Nephron (organoid): ENCODE measurements around the gene ZNF135.

Source experiments
- H3K27ac Mint-ChIP-seq, 3 experiments: 2 replicates each; pipeline ENCODE4 v1.8.0; 2020; ENCODE audit warnings: mixed read lengths in 3 of 3, mild to moderate bottlenecking in 2 of 3, moderate library complexity in 1 of 3
- H3K27me3 Mint-ChIP-seq: 2 replicates; pipeline ENCODE4 v1.8.0; 2021; ENCODE audit warnings: low read depth, mild to moderate bottlenecking, moderate library complexity, mixed read lengths
- H3K36me3 Mint-ChIP-seq: 2 replicates; pipeline ENCODE4 v1.8.0; 2020; ENCODE audit warnings: low read depth, mixed read lengths
- H3K4me1 Mint-ChIP-seq: 2 replicates; pipeline ENCODE4 v1.8.0; 2020; ENCODE audit warnings: mixed read lengths
- H3K4me3 Mint-ChIP-seq, 3 experiments: 2 replicates each; pipeline ENCODE4 v1.8.0; 2020; ENCODE audit warnings: mild to moderate bottlenecking in 3 of 3, mixed read lengths in 3 of 3, moderate library complexity in 2 of 3
- H3K9me3 Mint-ChIP-seq: 2 replicates; pipeline ENCODE4 v1.8.0; 2020; ENCODE audit warnings: mixed read lengths
- TF ChIP-seq, protein P1 (sequence below), 3 experiments: fragments of 200-600 bp; sonication (generic); IDR thresholded peaks; one replicate each; pipeline ENCODE4 v1.5.0; 2021; ENCODE audit warnings: antibody characterized with exemption in 3 of 3; ENCODE audit not compliant: unreplicated experiment in 3 of 3

The ZNF135 gene

DNA sequence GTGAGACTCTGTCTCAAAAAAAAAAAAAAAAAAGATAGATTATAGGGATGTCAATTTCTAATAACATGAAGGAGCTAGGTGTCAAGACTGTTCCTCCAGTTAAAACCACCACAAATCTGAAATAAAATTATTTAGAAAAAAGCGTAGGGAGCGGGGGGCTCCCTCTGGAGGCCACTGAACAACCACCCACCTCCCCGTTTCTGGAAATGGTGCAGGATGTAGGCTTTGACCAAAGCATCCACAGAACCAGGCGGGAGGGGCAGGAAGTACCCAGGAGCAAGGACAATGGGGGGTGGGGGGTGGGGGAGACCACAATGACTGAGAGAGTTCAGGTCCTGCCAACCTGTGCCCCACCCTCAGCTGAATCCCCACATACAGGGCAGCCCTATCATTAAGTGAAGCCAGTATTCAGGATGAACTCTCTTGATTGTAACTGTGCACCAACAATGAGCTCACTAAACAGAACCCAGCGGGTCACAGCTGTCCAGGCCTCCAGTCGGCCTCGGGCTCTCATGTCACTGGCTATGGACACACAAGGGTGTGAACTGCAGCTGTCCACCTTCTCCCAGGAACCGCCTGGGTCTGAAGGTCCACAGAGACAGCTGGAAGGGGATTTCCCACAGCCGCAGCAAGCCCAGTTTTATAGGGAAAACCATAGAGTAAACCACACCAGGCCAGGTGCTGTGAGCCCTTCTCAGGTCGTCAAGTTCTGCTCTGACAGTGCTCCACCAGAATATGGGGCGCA, 32.3 kb downstream of the ZNF135 start:
- Mint-ChIP-seq H3K4me3 (peak overlapping the region in 1 of 3 experiments; percentile 66), H3K27ac (no peak overlapping the region), H3K9me3 (peaks cover 57% of the 10 kb centered on the region), H3K36me3 (peaks cover 92% of the 10 kb centered on the region), H3K27me3 (no peaks in the 10 kb centered on the region), H3K4me1 (no peaks in the 10 kb centered on the region)
- TF ChIP-seq, protein P1, sequence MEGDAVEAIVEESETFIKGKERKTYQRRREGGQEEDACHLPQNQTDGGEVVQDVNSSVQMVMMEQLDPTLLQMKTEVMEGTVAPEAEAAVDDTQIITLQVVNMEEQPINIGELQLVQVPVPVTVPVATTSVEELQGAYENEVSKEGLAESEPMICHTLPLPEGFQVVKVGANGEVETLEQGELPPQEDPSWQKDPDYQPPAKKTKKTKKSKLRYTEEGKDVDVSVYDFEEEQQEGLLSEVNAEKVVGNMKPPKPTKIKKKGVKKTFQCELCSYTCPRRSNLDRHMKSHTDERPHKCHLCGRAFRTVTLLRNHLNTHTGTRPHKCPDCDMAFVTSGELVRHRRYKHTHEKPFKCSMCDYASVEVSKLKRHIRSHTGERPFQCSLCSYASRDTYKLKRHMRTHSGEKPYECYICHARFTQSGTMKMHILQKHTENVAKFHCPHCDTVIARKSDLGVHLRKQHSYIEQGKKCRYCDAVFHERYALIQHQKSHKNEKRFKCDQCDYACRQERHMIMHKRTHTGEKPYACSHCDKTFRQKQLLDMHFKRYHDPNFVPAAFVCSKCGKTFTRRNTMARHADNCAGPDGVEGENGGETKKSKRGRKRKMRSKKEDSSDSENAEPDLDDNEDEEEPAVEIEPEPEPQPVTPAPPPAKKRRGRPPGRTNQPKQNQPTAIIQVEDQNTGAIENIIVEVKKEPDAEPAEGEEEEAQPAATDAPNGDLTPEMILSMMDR (IDR thresholded peaks at IDR 0.05; ENCODE audit: unreplicated experiment in 3 of 3) = no peak

DNA sequence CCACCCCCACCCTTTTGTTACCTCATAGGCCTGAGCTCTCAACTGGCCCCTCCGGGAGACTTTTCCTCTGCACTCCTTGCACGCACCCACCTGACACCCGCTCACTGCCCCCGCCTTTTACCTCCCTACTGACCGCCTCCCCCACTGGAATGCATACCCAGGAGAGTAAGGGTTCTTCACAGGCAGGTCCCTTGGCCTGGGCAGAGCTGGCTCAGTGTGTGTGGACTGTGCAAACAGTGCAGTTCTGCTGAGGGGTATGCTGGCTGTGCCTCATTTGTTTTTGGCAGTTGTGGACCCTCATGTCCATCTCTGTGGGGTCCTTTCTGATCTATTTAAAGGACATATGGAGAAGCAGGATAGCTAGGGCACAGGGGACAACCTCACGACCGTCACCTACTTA, 34.0 kb downstream of the ZNF135 start:
- no peaks in the 10 kb centered on the region for H3K27me3 Mint-ChIP-seq
- TF ChIP-seq, protein P1 (IDR thresholded peaks at IDR 0.05; ENCODE audit: unreplicated experiment in 3 of 3) = no peak
- H3K36me3 Mint-ChIP-seq = peaks cover 83% of the 10 kb centered on the region
- H3K27ac Mint-ChIP-seq = no peak overlapping the region
- H3K4me1 Mint-ChIP-seq = peaks cover under 1% of the 10 kb centered on the region
- H3K9me3 Mint-ChIP-seq = peaks cover 55% of the 10 kb centered on the region
- no peak overlapping the region for H3K4me3 Mint-ChIP-seq

DNA sequence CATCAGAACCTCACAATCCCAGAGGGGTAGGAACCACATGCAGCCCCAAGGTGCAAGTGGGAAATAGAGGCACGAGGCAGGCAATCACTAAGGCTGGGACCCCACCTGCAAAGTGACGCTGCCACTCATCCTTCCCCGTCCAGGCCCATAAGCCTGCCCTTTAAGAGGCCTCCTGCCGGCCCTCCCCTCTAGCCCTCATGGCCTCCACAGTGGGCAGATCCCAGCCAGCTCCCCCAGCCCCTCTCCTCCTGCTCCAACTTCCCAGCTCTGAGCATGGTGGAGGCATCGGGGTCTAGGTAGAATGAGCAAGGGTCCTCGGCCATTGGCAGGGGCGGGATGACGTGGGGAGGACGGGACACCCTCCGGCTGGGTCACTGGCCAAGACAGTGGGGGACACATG, 36.2 kb downstream of the ZNF135 start:
- peaks cover 6% of the 10 kb centered on the region for H3K4me1 Mint-ChIP-seq
- TF ChIP-seq, protein P1 (IDR thresholded peaks at IDR 0.05; ENCODE audit: unreplicated experiment in 3 of 3) = no peak
- H3K9me3 Mint-ChIP-seq = peaks cover 52% of the 10 kb centered on the region
- H3K36me3 Mint-ChIP-seq = peaks cover 70% of the 10 kb centered on the region
- no peaks in the 10 kb centered on the region for H3K27me3 Mint-ChIP-seq
- no peak overlapping the region for H3K27ac Mint-ChIP-seq
- peak overlapping the region in 1 of 3 experiments; percentile 34 for H3K4me3 Mint-ChIP-seq

DNA sequence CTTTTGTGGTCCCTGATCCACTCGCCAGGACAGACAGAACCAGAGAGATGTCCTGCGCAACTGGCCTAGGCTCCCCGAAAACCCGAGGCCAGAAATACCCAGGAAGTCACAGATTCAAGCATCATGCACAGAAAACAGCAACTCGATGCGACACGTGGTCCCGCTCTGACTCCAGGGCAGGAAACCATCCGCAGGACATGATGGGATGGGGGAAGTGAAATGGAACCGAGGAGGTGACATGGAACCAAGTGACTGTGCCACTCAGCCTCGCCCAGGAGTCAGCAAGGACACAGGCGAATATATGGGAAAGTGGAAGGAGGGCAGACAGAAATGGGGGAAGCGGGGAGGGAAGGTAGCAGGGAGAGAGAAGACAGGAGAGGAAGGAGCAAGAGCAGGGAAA, 37.8 kb downstream of the ZNF135 start:
- TF ChIP-seq, protein P1 (IDR thresholded peaks at IDR 0.05; ENCODE audit: unreplicated experiment in 3 of 3) = no peak
- Mint-ChIP-seq H3K36me3 (peaks cover 56% of the 10 kb centered on the region), H3K4me3 (peak overlapping the region; percentile 86 to 92 (median 87)), H3K27me3 (no peaks in the 10 kb centered on the region), H3K27ac (peak overlapping the region in 2 of 3 experiments; percentile 70 to 77), H3K9me3 (peaks cover 42% of the 10 kb centered on the region), H3K4me1 (peaks cover 6% of the 10 kb centered on the region)

DNA sequence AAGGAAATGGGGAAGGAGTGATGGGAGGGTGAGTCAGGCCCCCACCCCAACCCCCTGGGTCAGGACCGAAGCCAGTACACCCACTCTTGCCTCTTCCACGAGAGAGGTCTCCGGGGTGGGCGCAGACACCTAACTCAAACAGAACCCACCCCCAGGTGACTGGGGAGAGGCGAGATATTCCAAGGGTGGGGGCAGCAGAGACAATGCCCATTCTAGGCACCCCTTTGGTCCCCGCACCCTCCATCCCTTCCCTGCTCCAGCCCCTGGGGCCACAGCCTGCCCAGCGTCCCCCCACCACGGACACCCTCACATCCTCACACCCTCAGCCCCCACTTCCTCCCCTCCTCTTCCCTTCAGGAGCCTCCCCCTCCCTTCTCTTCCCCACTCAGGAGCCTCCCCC, 38.3 kb downstream of the ZNF135 start:
- H3K36me3 Mint-ChIP-seq = peaks cover 52% of the 10 kb centered on the region
- peaks cover 6% of the 10 kb centered on the region for H3K4me1 Mint-ChIP-seq
- TF ChIP-seq, protein P1 (IDR thresholded peaks at IDR 0.05; ENCODE audit: unreplicated experiment in 3 of 3) = no peak
- no peak overlapping the region for H3K27ac Mint-ChIP-seq
- no peaks in the 10 kb centered on the region for H3K27me3 Mint-ChIP-seq
- peaks cover 39% of the 10 kb centered on the region for H3K9me3 Mint-ChIP-seq
- peak overlapping the region; percentile 86 to 92 (median 87) for H3K4me3 Mint-ChIP-seq
